Measurements from ENCODE around the gene CEP112.

The CEP112 gene

DNA sequence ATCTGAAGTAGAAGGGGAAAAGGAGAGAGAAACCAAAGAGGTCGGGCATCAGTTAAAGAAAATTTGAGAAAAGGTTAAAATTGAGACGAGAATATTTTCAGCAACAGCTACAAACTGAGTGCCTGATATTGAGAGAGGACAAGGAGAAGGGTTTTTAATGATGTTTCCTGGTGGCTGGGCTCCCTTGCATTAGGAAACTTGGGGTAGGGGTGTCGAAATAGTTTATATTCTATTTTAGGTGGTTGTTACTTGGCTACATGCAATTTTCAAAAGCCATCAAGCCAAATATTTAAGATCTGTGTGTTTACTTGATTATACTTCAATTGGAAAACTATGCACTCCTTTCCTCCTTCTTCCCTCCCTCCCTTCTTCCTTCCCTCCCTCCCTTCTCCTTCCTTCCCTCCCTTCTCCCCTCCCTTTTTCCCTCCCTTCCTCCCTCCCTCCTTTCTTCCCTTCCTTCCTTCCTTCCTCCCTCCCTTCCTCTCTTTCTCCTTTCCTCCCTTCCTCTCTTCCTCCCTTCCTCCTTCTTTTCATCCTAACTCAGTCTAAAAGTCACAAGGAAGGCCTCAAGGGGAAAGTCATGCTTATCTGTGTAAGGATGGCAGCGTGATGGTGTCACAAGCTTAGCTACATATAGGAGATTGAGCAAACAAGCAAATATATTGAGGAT is 39.1 kb upstream of the CEP112 start:
- no peak overlapping the region for H3K27ac ChIP-seq
- TF ChIP-seq, protein P1, sequence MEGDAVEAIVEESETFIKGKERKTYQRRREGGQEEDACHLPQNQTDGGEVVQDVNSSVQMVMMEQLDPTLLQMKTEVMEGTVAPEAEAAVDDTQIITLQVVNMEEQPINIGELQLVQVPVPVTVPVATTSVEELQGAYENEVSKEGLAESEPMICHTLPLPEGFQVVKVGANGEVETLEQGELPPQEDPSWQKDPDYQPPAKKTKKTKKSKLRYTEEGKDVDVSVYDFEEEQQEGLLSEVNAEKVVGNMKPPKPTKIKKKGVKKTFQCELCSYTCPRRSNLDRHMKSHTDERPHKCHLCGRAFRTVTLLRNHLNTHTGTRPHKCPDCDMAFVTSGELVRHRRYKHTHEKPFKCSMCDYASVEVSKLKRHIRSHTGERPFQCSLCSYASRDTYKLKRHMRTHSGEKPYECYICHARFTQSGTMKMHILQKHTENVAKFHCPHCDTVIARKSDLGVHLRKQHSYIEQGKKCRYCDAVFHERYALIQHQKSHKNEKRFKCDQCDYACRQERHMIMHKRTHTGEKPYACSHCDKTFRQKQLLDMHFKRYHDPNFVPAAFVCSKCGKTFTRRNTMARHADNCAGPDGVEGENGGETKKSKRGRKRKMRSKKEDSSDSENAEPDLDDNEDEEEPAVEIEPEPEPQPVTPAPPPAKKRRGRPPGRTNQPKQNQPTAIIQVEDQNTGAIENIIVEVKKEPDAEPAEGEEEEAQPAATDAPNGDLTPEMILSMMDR (conservative IDR thresholded peaks at IDR 0.05; ENCODE audit: low read depth), result no peak
- CTCF ChIA-PET, result no interaction called here
- POLR2A ChIA-PET (ENCODE audit: low non-redundant PET), result no interaction called here
- no peak for DNase-seq (ENCODE audit: low spot score)

DNA sequence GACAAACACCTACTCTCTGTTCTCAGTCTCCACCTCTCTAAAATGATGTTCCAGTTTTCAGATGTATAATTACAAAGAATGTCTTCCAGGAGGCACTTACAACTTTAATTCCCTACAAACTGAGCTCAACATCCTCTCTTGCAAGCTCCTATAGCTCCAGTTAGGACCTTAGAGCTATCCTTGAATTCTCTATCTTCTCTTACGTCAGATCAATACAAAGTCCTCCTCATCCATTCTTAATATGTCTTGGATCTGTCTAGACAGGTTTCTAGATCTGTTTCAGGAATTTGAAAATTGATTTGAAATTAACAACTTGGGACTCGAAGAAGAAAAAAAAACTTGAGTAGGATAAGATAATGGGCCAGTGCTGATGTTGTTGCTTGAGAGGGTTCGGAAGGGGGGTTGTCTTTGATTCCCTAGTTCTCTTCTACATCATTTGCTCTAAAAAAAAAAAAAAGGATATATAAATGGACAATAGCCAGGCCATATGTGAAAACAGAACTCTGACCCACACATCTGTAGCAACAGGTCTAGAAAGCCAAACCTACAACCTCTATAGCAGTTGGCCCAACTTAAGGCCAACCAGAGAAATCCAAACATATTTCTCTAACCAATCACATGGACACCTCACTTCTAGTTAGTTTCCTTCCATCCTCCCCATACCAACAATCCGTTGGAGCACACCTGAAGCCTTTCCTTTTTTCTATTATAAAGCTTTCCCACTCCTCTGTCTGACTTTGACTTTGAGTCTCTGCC is 38.0 kb upstream of the CEP112 start:
- ChIA-PET CTCF (no interaction called here), POLR2A (ENCODE audit: low non-redundant PET) (no interaction called here)
- no peak overlapping the region for H3K27ac ChIP-seq
- TF ChIP-seq, protein P1 (conservative IDR thresholded peaks at IDR 0.05; ENCODE audit: low read depth), result no peak
- DNase-seq (ENCODE audit: low spot score), result no peak

DNA sequence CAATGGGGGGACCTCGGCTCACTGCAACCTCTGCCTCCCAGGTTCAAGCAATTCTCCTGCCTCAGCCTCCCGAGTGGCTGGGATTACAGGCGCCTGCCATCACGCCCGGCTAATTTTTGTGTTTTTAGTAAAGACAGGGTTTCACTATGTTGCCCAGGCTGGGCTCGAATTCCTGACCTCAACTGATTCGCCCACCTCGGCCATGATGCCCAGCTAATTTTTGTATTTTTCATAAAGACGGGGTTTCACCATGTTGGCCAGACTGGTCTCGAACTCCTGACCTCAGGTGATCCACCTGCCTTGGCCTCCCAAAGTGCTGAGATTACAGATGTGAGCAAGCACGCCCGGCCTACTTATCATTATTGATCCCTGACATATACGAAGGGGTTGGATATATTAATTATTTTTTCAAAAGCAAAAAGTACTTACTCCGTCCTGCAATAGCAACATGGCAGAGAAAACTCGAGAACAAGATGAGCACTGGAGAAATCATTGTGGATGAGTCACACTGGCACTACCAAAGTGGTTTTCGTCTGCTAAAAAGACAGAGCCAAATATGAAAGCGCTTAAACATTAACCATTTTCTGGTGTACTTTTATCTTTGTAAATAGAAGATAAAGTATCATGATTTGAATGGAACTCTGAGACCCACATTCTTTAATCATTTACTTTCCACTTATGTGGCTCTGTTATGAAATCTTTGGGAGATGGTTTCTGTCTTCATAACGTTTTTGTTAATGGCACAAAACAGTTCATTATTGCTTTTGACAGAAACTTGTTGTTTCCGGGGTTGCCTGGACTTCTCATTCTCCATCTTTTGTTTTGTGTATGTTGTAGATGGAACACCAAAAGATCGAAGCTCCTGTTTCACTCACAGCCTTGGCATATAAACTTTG is 37.2 kb upstream of the CEP112 start, which contains the start of gene APOH:
TSS of gene APOH (minus strand) at position 529 of the 896 bp plus-strand sequence. CDS start at position 493, 36 bp downstream.
- DNase-seq (ENCODE audit: low spot score), result no peak
- ChIA-PET CTCF (no interaction called here), POLR2A (ENCODE audit: low non-redundant PET) (no interaction called here)
- H3K27ac ChIP-seq, result no peak within 1 kb of the TSS
- TF ChIP-seq, protein P1 (conservative IDR thresholded peaks at IDR 0.05; ENCODE audit: low read depth), result no peak

DNA sequence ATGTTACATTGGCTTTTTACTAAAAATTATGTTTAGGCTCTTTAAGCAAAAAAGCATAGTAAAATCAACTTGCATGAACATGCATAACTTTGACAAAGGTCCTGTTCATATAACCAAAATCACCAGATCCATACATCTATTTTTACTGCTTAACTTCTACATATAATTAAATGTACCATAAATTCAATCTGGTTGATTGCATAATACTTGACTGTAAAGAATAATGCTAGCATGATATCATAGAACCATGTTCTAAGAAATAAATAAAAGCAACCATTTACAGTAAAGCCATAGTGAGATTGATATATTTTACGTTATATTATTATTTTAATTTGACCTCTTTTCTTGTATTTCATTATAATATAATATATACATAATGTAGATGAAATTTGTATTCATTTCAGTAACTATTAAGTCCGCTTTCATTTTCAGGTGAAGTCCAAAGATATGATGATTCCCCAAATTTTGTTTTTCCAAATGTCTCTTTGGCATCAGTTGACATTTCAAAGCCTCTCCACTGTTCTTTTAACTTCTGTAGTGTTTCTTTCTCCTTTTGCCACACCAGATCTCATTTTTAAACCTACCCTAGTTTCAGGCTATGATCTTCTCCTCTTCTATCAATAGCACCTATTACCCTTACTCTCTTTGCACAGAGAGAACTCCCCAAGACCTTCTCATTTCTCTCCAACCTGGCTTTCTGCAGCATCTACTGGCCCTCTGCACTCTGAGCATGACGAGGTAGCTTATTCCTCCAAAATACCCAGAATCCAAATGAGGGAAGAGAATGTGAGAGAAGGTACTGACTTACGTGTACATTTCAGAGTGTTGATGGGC is 35.5 kb upstream of the CEP112 start:
- ChIA-PET POLR2A (ENCODE audit: low non-redundant PET) (no interaction called here), CTCF (no interaction called here)
- DNase-seq (ENCODE audit: low spot score), result no peak
- TF ChIP-seq, protein P1 (conservative IDR thresholded peaks at IDR 0.05; ENCODE audit: low read depth), result no peak
- H3K27ac ChIP-seq, result no peak overlapping the region

DNA sequence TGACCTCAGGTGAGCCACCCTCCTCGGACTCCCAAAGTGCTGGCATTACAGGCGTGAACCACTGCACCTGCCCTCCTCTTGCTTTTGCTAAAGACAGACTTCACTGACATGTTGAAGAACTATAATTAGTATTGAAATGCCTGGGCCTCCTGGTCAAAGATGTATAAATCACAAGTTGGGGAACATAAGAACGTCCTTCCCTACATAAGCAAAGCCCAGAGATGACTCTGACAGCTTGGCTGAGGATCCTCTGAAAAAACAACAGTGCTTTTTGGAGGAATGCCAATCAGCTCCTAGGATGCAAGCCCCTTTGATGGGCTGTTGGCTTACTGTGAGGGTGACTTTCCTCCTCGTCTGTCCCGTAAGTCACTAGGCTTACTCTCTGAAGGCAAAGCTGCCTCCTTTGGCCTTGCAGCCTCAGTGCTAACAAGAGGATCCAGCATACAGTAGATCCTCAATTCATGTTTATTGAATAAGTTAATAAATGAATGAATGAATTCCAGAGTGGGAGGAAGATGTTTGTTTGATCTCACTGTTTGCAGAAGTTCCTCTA is 30.9 kb upstream of the CEP112 start:
- POLR2A ChIA-PET (ENCODE audit: low non-redundant PET), result no interaction called here
- no peak for DNase-seq (ENCODE audit: low spot score)
- H3K27ac ChIP-seq, result no peak overlapping the region
- TF ChIP-seq, protein P1 (conservative IDR thresholded peaks at IDR 0.05; ENCODE audit: low read depth), result no peak
- CTCF ChIA-PET, result interaction anchor here (0.5 kb wide), 1 partner anchor 333 kb away, joined by 15 read pairs; no protein-coding TSS in a partner anchor
